Measurements from ENCODE around the gene LIMS1.

LIMS1 gene

GRCh38 chr2:108625186-108625827, 91.0 kb downstream of the LIMS1 start:
- Histone ChIP-seq H3K9ac (ENCODE audit: low read length) (no peak overlapping the region), H4K20me1 (ENCODE audit: low read depth, low read length) (0 out of 2 replicates have a peak, but pooled peaks cover 7% of the 10 kb centered on the region), H3K9me3 (ENCODE audit: insufficient read depth, low read length) (no peaks in the 10 kb centered on the region), H3K4me3 (ENCODE audit: insufficient read depth, low read length, poor library complexity, severe bottlenecking) (no peak overlapping the region), H3K27ac (ENCODE audit: low read depth, low read length) (no peak overlapping the region), H3K79me2 (ENCODE audit: insufficient read depth, low read length) (no peaks in the 10 kb centered on the region; the same call in 1 of the 2 replicates), H3F3A (ENCODE audit: insufficient read depth) (no peaks in the 10 kb centered on the region), H2AFZ (ENCODE audit: low read depth, low read length, severe bottlenecking) (no peak overlapping the region), H3K9me2 (replicated peaks; ENCODE audit: insufficient read depth, low read length) (no peaks in the 10 kb centered on the region), H3K36me3 (ENCODE audit: low read length) (no peaks in the 10 kb centered on the region), H3K27me3 (ENCODE audit: low read length) (no peaks in the 10 kb centered on the region), H3K4me2 (ENCODE audit: low read depth, low read length, poor library complexity, severe bottlenecking) (no peak overlapping the region)
- TF ChIP-seq CTCF (IDR thresholded peaks at IDR 0.05; ENCODE audit: insufficient read depth, low read length, poor library complexity, severe bottlenecking) (no peak), EZH2phosphoT487 (conservative IDR thresholded peaks at IDR 0.05; ENCODE audit: low read length) (no peak)

GRCh38 chr2:108625828-108626195, 91.5 kb downstream of the LIMS1 start:
- H3K4me2 ChIP-seq (ENCODE audit: low read depth, low read length, poor library complexity, severe bottlenecking) = no peak overlapping the region
- no peak for TF ChIP-seq EZH2phosphoT487 (conservative IDR thresholded peaks at IDR 0.05; ENCODE audit: low read length)
- TF ChIP-seq CTCF (IDR thresholded peaks at IDR 0.05; ENCODE audit: insufficient read depth, low read length, poor library complexity, severe bottlenecking) = no peak
- H3F3A ChIP-seq (ENCODE audit: insufficient read depth) = no peaks in the 10 kb centered on the region
- H2AFZ ChIP-seq (ENCODE audit: low read depth, low read length, severe bottlenecking) = no peak overlapping the region
- 0 out of 2 replicates have a peak, but pooled peaks cover 7% of the 10 kb centered on the region for H4K20me1 ChIP-seq (ENCODE audit: low read depth, low read length)
- no peaks in the 10 kb centered on the region for H3K36me3 ChIP-seq (ENCODE audit: low read length)
- no peaks in the 10 kb centered on the region for H3K9me3 ChIP-seq (ENCODE audit: insufficient read depth, low read length)
- H3K27ac ChIP-seq (ENCODE audit: low read depth, low read length) = no peak overlapping the region
- no peaks in the 10 kb centered on the region; the same call in 1 of the 2 replicates for H3K79me2 ChIP-seq (ENCODE audit: insufficient read depth, low read length)
- no peak overlapping the region for H3K9ac ChIP-seq (ENCODE audit: low read length)
- no peak overlapping the region for H3K4me3 ChIP-seq (ENCODE audit: insufficient read depth, low read length, poor library complexity, severe bottlenecking)
- H3K27me3 ChIP-seq (ENCODE audit: low read length) = no peaks in the 10 kb centered on the region
- H3K9me2 ChIP-seq (replicated peaks; ENCODE audit: insufficient read depth, low read length) = no peaks in the 10 kb centered on the region

GRCh38 chr2:108626995-108627394, 92.7 kb downstream of the LIMS1 start:
- no peak overlapping the region for H3K27ac ChIP-seq (ENCODE audit: low read depth, low read length)
- no peak overlapping the region for H3K9ac ChIP-seq (ENCODE audit: low read length)

More at GRCh38 chr2:108626995-108627394, 92.7 kb downstream of the LIMS1 start:
- Histone ChIP-seq H2AFZ (ENCODE audit: low read depth, low read length, severe bottlenecking) (no peak overlapping the region), H3K27me3 (ENCODE audit: low read length) (no peaks in the 10 kb centered on the region), H3K79me2 (ENCODE audit: insufficient read depth, low read length) (no peaks in the 10 kb centered on the region; the same call in 1 of the 2 replicates), H3K9me2 (replicated peaks; ENCODE audit: insufficient read depth, low read length) (no peaks in the 10 kb centered on the region), H4K20me1 (ENCODE audit: low read depth, low read length) (0 out of 2 replicates have a peak, but pooled peaks cover 7% of the 10 kb centered on the region), H3F3A (ENCODE audit: insufficient read depth) (no peaks in the 10 kb centered on the region), H3K9me3 (ENCODE audit: insufficient read depth, low read length) (no peaks in the 10 kb centered on the region), H3K4me3 (ENCODE audit: insufficient read depth, low read length, poor library complexity, severe bottlenecking) (no peak overlapping the region), H3K36me3 (ENCODE audit: low read length) (no peaks in the 10 kb centered on the region), H3K4me2 (ENCODE audit: low read depth, low read length, poor library complexity, severe bottlenecking) (no peak overlapping the region)
- TF ChIP-seq EZH2phosphoT487 (conservative IDR thresholded peaks at IDR 0.05; ENCODE audit: low read length) = no peak
- no peak for TF ChIP-seq CTCF (IDR thresholded peaks at IDR 0.05; ENCODE audit: insufficient read depth, low read length, poor library complexity, severe bottlenecking)

All from SU-DHL-6 (cell line).